NT2/D1 (cell line): Measurements from ENCODE around the gene RBSN.

ENCODE experiments used
- DNase-seq: peaks from one replicate; pipeline ENCODE4 v3.0.0-alpha.2; 2011; ENCODE audit warnings: low read depth, low spot score
- H3K27me3 ChIP-seq: 2 replicates; pipeline ENCODE4 v1.6.0; 2011; ENCODE audit warnings: mild to moderate bottlenecking; ENCODE audit not compliant: insufficient read length, insufficient read depth
- H3K36me3 ChIP-seq: 2 replicates; pipeline ENCODE4 v1.6.1; 2011; ENCODE audit warnings: mild to moderate bottlenecking, low read length, mixed read lengths; ENCODE audit not compliant: insufficient read depth, insufficient read length
- H3K4me1 ChIP-seq: 2 replicates; pipeline ENCODE4 v1.5.1; 2011; ENCODE audit not compliant: insufficient read depth, insufficient read length
- H3K4me3 ChIP-seq: 2 replicates; pipeline ENCODE4 v1.5.1; 2011; ENCODE audit warnings: low read depth; ENCODE audit not compliant: insufficient read length
- H3K9ac ChIP-seq: 2 replicates; pipeline ENCODE4 v1.6.0; 2011; ENCODE audit warnings: low read depth; ENCODE audit not compliant: insufficient read length
- H3K9me3 ChIP-seq: 2 replicates; pipeline ENCODE4 v1.5.1; 2011; ENCODE audit warnings: mild to moderate bottlenecking, low read length; ENCODE audit not compliant: insufficient read depth
- SUZ12 ChIP-seq: IDR thresholded peaks from 2 replicates; pipeline ENCODE4 v1.6.1; 2011; ENCODE audit not compliant: insufficient read length, insufficient read depth; ENCODE audit errors: extremely low read depth
- YY1 ChIP-seq: IDR thresholded peaks from 2 replicates; pipeline ENCODE4 v1.6.1; 2011; ENCODE audit not compliant: insufficient read length, insufficient read depth
- ZNF274 ChIP-seq: IDR thresholded peaks from 2 replicates; pipeline ENCODE4 v1.6.1; 2011; ENCODE audit warnings: mild to moderate bottlenecking, low read depth, low read length

Gene RBSN

GRCh38 chr3:15120986-15121385, 22.0 kb upstream of the RBSN start:
- Histone ChIP-seq H3K4me1 (no peaks in the 10 kb centered on the region), H3K4me3 (no peak overlapping the region), H3K9me3 (peaks cover 2% of the 10 kb centered on the region; the same call in 1 of the 2 replicates), H3K36me3 (no peaks in the 10 kb centered on the region), H3K27me3 (peaks cover 26% of the 10 kb centered on the region), H3K9ac (no peak overlapping the region)
- TF ChIP-seq YY1 (no peak), SUZ12 (no peak), ZNF274 (no peak)
- no peak for DNase-seq

- Histone ChIP-seq H3K9me3 (peaks cover 5% of the 10 kb centered on the region; the same call in 1 of the 2 replicates), H3K4me1 (peaks cover 2% of the 10 kb centered on the region), H3K36me3 (no peaks in the 10 kb centered on the region), H3K27me3 (peaks cover 26% of the 10 kb centered on the region), H3K4me3 (no peak overlapping the region), H3K9ac (no peak overlapping the region)
- TF ChIP-seq YY1: no peak
- TF ChIP-seq SUZ12: no peak
- no peak for TF ChIP-seq ZNF274
- no peak for DNase-seq
Measured at GRCh38 chr3:15117011-15117410, 18.1 kb upstream of the RBSN start.

DNA sequence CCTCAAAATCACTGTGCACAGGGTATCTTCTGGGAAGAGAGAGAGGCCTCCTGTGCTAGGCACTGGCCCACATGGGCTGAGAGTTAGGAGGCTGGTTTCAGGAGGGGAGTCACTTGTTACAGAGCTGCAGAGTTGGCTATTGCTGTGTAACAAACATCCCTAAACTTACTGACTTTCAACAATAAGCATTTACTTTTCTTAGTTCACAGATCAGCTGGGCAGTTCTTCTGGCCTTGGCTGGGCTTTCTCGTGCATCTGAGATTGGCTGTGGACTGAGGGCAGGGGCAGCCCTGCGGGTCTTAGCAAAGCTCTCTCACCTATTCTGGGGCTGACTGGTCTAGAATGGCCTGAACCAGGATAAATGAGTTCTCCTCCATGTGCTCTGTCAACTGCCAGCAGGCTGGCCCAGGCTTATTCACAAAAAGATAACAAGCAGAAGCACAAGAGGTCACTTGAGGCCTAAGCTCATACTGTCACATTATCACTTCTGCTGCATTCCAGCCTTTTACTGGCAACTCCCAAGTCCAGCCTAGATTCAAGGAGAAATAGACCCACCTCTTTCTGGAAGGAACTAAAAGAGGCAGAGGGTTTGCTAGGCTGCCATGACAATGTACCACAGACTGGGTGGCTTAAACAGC, 17.2 kb upstream of the RBSN start:
- H3K36me3 ChIP-seq: no peaks in the 10 kb centered on the region
- no peak overlapping the region for H3K9ac ChIP-seq
- TF ChIP-seq SUZ12 (no peak), YY1 (no peak), ZNF274 (no peak)
- peaks cover 26% of the 10 kb centered on the region for H3K27me3 ChIP-seq
- no peak for DNase-seq
- H3K4me3 ChIP-seq: no peak overlapping the region
- H3K9me3 ChIP-seq: peaks cover 5% of the 10 kb centered on the region; the same call in 1 of the 2 replicates
- peaks cover 2% of the 10 kb centered on the region for H3K4me1 ChIP-seq

DNA sequence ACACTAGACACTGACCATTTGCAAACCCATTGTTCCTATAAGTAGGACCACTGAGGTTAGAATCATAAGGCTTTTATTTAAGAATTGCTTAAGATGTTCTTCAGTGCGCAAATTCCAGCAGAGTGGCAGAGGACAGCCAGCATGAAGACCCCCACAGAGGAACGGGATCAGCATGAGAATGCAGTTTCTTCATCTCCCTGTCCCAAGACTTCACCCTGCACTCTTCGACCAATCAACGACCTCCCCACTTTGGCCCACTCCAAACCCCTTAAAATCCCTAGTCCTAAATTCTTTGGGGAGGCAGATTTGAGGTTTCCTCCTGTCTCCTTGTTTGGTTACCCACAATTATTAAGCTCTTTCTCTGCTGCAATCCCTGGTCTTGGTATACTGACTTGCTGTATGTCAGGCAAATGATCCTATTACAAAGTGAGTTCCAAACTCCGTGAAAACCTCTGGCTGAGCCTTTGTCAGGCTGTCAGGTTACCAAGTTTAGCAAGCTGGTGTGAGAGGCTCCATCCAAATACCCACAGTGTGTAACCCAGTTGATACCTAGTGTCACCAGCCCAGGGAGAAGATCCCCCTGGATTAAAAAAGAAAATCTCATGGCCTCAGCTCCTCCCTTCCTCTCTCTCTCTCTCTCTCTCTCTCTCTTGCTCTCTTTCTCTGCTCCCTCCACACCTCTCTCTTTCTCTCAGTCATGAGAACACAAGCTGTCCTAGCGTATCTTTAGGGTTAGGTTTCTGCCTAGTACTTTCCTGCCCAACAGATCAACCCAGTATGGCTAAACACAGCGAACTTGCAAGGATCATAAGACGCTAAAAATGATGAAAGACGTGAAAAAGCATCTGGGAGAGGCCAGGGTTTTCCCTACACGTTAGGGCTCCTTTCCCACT, 15.8 kb upstream of the RBSN start:
- no peak for TF ChIP-seq ZNF274
- no peak for TF ChIP-seq SUZ12
- no peak for TF ChIP-seq YY1
- peaks cover 21% of the 10 kb centered on the region for H3K27me3 ChIP-seq
- H3K36me3 ChIP-seq: no peaks in the 10 kb centered on the region
- peaks cover 2% of the 10 kb centered on the region for H3K4me1 ChIP-seq
- H3K9ac ChIP-seq: no peak overlapping the region
- DNase-seq: no peak
- H3K9me3 ChIP-seq: peaks cover 5% of the 10 kb centered on the region; the same call in 1 of the 2 replicates
- no peak overlapping the region for H3K4me3 ChIP-seq

DNA sequence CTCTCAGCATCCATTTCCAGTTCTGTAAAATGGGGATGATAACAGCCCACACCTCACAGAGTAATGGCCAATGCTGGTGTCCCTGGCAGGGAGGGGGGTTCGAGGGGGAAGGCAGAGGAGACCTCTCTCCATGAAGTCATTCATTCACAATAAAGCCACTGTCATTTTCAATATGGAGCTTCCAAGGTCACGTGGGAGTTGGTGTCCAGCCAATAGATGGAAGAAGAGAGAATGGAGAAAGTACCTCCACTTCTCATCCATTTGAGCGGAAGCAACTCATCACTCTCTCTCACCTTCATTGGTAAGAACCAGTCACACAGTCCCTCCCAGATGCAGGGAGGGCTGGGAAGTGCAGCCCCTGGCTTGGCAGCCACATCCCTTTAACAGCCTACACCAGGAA, 14.9 kb upstream of the RBSN start:
- TF ChIP-seq ZNF274 (no peak), SUZ12 (no peak), YY1 (no peak)
- peaks cover 2% of the 10 kb centered on the region for H3K4me1 ChIP-seq
- H3K9ac ChIP-seq: no peak overlapping the region
- no peak overlapping the region for H3K4me3 ChIP-seq
- peaks cover 5% of the 10 kb centered on the region; the same call in 1 of the 2 replicates for H3K9me3 ChIP-seq
- H3K27me3 ChIP-seq: peaks cover 14% of the 10 kb centered on the region
- H3K36me3 ChIP-seq: no peaks in the 10 kb centered on the region
- DNase-seq: no peak

GRCh38 chr3:15113471-15113870, 14.5 kb upstream of the RBSN start:
- Histone ChIP-seq H3K9ac (no peak overlapping the region), H3K36me3 (no peaks in the 10 kb centered on the region), H3K27me3 (peaks cover 13% of the 10 kb centered on the region), H3K4me3 (no peak overlapping the region), H3K4me1 (peaks cover 2% of the 10 kb centered on the region), H3K9me3 (peaks cover 5% of the 10 kb centered on the region; the same call in 1 of the 2 replicates)
- no peak for DNase-seq
- TF ChIP-seq SUZ12 (no peak), ZNF274 (no peak), YY1 (no peak)

DNA sequence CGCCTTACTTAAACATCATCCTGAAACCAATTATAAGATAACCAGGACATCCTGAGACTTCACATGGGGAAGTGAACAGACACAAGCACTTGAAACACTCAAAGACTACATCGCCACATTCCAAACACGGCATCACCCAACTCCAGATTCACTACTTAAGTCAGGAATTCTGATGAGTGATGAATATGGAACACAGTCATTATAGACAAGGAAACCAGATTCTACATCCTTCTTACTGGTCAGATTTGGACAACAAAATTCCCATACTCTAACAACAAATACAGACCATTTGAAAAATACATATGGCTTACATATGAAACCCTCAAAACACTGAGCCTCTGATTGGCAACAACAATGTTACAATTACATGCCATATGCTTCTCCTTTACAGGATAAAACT, 13.1 kb upstream of the RBSN start:
- no peak for TF ChIP-seq YY1
- TF ChIP-seq ZNF274: no peak
- TF ChIP-seq SUZ12: no peak

More for the DNA sequence above, 13.1 kb upstream of the RBSN start:
- Histone ChIP-seq H3K27me3 (peaks cover under 1% of the 10 kb centered on the region), H3K4me1 (peaks cover 2% of the 10 kb centered on the region), H3K9ac (no peak overlapping the region), H3K4me3 (no peak overlapping the region), H3K36me3 (no peaks in the 10 kb centered on the region), H3K9me3 (peaks cover 5% of the 10 kb centered on the region; the same call in 1 of the 2 replicates)
- no peak for DNase-seq
